NT2/D1 (cell line): ENCODE measurements around the gene SLC2A4RG.

ENCODE experiments used
- DNase-seq: peaks from one replicate; pipeline ENCODE4 v3.0.0-alpha.2; 2011; ENCODE audit warnings: low read depth, low spot score
- H3K27me3 ChIP-seq: 2 replicates; pipeline ENCODE4 v1.6.0; 2011; ENCODE audit warnings: mild to moderate bottlenecking; ENCODE audit not compliant: insufficient read length, insufficient read depth
- H3K36me3 ChIP-seq: 2 replicates; pipeline ENCODE4 v1.6.1; 2011; ENCODE audit warnings: mild to moderate bottlenecking, low read length, mixed read lengths; ENCODE audit not compliant: insufficient read depth, insufficient read length
- H3K4me1 ChIP-seq: 2 replicates; pipeline ENCODE4 v1.5.1; 2011; ENCODE audit not compliant: insufficient read depth, insufficient read length
- H3K4me3 ChIP-seq: 2 replicates; pipeline ENCODE4 v1.5.1; 2011; ENCODE audit warnings: low read depth; ENCODE audit not compliant: insufficient read length
- H3K9ac ChIP-seq: 2 replicates; pipeline ENCODE4 v1.6.0; 2011; ENCODE audit warnings: low read depth; ENCODE audit not compliant: insufficient read length
- H3K9me3 ChIP-seq: 2 replicates; pipeline ENCODE4 v1.5.1; 2011; ENCODE audit warnings: mild to moderate bottlenecking, low read length; ENCODE audit not compliant: insufficient read depth
- SUZ12 ChIP-seq: IDR thresholded peaks from 2 replicates; pipeline ENCODE4 v1.6.1; 2011; ENCODE audit not compliant: insufficient read length, insufficient read depth; ENCODE audit errors: extremely low read depth
- YY1 ChIP-seq: IDR thresholded peaks from 2 replicates; pipeline ENCODE4 v1.6.1; 2011; ENCODE audit not compliant: insufficient read length, insufficient read depth
- ZNF274 ChIP-seq: IDR thresholded peaks from 2 replicates; pipeline ENCODE4 v1.6.1; 2011; ENCODE audit warnings: mild to moderate bottlenecking, low read depth, low read length

Gene SLC2A4RG

GRCh38 chr20:63756648-63756991 is 17.0 kb downstream of the SLC2A4RG start:
- no peaks in the 10 kb centered on the region for H3K27me3 ChIP-seq
- no peak overlapping the region for H3K9ac ChIP-seq
- H3K4me3 ChIP-seq: no peak overlapping the region
- H3K4me1 ChIP-seq: peaks cover 16% of the 10 kb centered on the region
- peaks cover 14% of the 10 kb centered on the region for H3K36me3 ChIP-seq
- no peak for DNase-seq
- TF ChIP-seq YY1 (no peak), ZNF274 (no peak), SUZ12 (no peak)
- no peaks in the 10 kb centered on the region; the same call in 1 of the 2 replicates for H3K9me3 ChIP-seq

GRCh38 chr20:63758152-63758551 is 18.6 kb downstream of the SLC2A4RG start:
- H3K4me3 ChIP-seq: no peak overlapping the region
- H3K27me3 ChIP-seq: no peaks in the 10 kb centered on the region
- peaks cover 4% of the 10 kb centered on the region for H3K4me1 ChIP-seq
- no peaks in the 10 kb centered on the region; the same call in 1 of the 2 replicates for H3K9me3 ChIP-seq
- H3K36me3 ChIP-seq: peaks cover 16% of the 10 kb centered on the region
- no peak overlapping the region for H3K9ac ChIP-seq
- TF ChIP-seq ZNF274: no peak
- TF ChIP-seq SUZ12: no peak
- no peak for TF ChIP-seq YY1
- DNase-seq: no peak

- Histone ChIP-seq H3K27me3 (no peaks in the 10 kb centered on the region), H3K4me3 (no peak overlapping the region), H3K36me3 (peaks cover 20% of the 10 kb centered on the region), H3K4me1 (no peaks in the 10 kb centered on the region), H3K9ac (no peak overlapping the region), H3K9me3 (no peaks in the 10 kb centered on the region; the same call in 1 of the 2 replicates)
- DNase-seq: no peak
- TF ChIP-seq ZNF274 (no peak), YY1 (no peak), SUZ12 (no peak)
Measured at GRCh38 chr20:63759377-63759901, 19.9 kb downstream of the SLC2A4RG start.

- no peaks in the 10 kb centered on the region for H3K9me3 ChIP-seq
- peaks cover 2% of the 10 kb centered on the region for H3K4me1 ChIP-seq
- H3K9ac ChIP-seq: no peak overlapping the region
- DNase-seq: no peak
- peaks cover 44% of the 10 kb centered on the region for H3K36me3 ChIP-seq
- no peak overlapping the region for H3K4me3 ChIP-seq
- H3K27me3 ChIP-seq: no peaks in the 10 kb centered on the region
- no peak for TF ChIP-seq YY1
- TF ChIP-seq SUZ12: no peak
- no peak for TF ChIP-seq ZNF274
Measured at GRCh38 chr20:63765082-63765873, 25.7 kb downstream of the SLC2A4RG start.

GRCh38 chr20:63765902-63766301 is 26.3 kb downstream of the SLC2A4RG start:
- peaks cover 2% of the 10 kb centered on the region for H3K4me1 ChIP-seq
- DNase-seq: no peak
- H3K36me3 ChIP-seq: peaks cover 50% of the 10 kb centered on the region
- no peak overlapping the region for H3K4me3 ChIP-seq
- no peaks in the 10 kb centered on the region for H3K27me3 ChIP-seq
- no peaks in the 10 kb centered on the region for H3K9me3 ChIP-seq
- TF ChIP-seq ZNF274 (no peak), SUZ12 (no peak), YY1 (no peak)
- H3K9ac ChIP-seq: no peak overlapping the region

GRCh38 chr20:63766695-63767426 is 27.3 kb downstream of the SLC2A4RG start:
- Histone ChIP-seq H3K4me3 (no peak overlapping the region), H3K36me3 (peaks cover 50% of the 10 kb centered on the region), H3K4me1 (peaks cover 2% of the 10 kb centered on the region), H3K9ac (no peak overlapping the region), H3K9me3 (no peaks in the 10 kb centered on the region), H3K27me3 (no peaks in the 10 kb centered on the region)
- TF ChIP-seq YY1: no peak
- no peak for TF ChIP-seq ZNF274
- TF ChIP-seq SUZ12: no peak
- DNase-seq: no peak

GRCh38 chr20:63767456-63767855 is 27.9 kb downstream of the SLC2A4RG start:
- Histone ChIP-seq H3K4me3 (no peak overlapping the region), H3K36me3 (peaks cover 50% of the 10 kb centered on the region), H3K9me3 (no peaks in the 10 kb centered on the region), H3K9ac (no peak overlapping the region), H3K27me3 (no peaks in the 10 kb centered on the region), H3K4me1 (peaks cover 2% of the 10 kb centered on the region)
- TF ChIP-seq ZNF274 (no peak), YY1 (no peak), SUZ12 (no peak)
- DNase-seq: no peak
